ENCODE data around the gene CPLX1.
"Not testable (repeated sequence)": the region's sequence is repeated elsewhere in the genome, so short reads cannot be mapped to it uniquely, and the experiment has no call there.

CPLX1 gene

DNA sequence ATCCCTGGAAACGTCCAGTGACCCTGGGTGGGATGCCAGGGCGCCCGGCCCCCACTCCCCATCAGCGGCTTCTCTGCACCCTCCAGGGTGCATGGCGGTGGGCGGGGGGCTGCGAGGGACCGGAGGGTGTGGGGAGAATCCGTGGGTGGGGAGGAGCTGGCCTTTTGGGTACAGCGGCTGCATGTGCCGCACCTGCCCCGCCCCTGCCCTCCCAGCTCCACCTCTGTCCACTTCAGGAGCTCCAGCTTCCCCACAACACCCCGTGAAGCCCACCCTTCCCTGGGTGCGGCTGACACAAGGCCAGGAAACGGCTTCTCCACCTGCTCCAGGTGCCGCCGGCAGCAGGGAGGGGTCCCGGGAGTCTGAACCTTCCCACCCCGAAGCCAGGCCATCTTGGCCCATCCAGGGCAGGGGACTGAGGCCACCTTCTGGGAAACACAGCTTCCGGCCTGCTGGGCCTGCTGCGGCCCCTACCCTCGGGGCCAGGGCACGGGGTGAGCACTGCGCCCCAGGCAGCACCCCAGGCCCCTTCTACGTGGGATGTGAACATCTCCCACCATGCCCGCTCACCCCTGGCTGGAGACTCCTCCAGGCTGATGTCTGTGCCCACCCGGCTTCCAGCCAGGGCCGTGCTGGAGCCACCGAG, 34.6 kb downstream of the CPLX1 start:
- no peak for DNase-seq

DNA sequence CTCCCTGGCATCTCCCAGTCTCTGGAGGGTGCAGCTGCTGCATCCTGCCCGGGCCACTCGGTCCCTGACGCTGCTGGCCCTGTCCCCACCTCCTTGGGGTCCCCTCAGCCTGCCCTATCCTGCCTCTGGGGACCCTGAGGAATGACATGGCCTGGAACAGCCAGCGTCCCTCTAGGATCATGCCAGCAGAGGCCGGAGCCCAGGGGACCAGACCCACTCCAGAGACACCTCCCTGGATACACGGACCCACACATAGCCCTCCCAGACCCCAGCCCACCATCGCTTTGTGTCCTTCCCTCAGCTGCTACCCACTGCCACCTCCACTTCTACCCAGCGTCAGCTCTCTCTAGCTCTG, 35.5 kb downstream of the CPLX1 start:
- DNase-seq, result no peak

DNA sequence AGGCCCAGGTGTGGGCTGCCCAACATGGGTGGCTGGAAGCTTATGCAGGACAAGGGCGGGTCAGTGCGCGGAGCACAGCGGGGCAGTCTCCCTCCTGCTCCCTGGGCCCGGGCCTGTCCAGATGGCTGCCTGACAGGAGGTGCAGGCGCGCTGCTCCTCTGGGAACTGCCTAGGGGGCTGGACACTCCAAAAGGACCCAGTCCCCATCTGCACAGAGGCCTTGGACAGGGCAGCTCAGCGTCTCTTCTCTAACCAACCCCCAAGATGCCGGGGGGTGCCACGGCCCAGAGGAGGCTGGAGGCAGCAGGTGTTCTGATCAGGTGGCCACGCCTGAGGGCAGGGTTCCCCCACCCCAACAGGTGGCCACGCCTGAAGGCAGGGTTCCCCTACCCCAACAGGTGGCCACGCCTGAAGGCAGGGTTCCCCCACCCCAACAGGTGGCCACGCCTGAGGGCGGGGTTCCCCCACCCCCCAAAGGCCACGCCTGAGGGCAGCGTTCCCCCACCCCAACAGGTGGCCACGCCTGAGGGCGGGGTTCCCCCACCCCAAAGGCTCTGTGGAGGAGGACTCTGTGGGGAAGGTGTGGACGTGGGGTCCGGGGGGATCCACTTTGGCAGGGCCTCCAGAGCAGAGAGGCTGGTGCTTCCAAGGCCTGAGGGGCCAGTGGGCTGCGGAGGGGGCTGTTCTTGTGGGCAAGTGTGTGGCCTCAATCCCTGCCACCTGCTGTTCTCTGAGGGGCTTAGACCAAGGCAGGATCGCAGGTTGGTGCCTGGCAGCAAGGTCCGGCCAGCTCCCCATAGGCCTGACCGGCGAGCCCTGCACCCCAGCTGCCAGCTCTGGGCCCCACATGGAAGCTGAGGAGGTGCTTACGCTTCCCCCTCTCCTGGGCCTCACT, 36.1 kb downstream of the CPLX1 start:
- no peak for DNase-seq

DNA sequence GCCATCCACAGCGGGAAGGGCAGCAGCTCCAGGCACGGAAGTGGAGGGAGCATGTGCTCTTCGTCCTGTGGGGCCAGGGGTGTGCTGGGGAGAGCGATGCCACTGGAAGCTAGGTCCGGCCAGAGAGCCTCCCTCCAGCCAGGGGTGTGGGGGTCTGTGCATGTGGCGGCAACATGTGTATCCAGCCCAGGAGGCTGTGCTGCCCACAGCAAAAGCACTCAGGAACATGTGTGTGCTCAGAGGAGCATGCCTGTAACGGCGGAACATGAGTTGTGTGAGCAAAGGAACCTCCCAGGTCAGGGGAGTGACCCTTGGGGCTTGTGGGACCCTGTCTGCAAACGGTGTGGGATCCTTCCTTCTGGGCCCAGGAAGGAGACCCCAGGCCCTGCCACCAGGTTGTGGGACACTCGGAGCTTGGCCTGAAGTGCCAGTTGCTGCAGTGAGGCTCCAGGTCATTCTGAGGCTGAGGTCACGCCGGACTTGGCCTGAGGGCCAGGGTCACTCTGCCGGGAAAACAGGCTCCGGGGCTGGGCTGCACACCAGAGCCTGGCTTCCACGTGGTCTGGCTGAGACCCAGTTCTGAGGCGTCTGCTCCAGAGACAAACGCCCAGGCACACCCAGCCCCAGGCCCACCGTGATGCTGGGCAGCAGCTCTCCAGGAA, 37.2 kb downstream of the CPLX1 start:
- DNase-seq, result no peak

DNA sequence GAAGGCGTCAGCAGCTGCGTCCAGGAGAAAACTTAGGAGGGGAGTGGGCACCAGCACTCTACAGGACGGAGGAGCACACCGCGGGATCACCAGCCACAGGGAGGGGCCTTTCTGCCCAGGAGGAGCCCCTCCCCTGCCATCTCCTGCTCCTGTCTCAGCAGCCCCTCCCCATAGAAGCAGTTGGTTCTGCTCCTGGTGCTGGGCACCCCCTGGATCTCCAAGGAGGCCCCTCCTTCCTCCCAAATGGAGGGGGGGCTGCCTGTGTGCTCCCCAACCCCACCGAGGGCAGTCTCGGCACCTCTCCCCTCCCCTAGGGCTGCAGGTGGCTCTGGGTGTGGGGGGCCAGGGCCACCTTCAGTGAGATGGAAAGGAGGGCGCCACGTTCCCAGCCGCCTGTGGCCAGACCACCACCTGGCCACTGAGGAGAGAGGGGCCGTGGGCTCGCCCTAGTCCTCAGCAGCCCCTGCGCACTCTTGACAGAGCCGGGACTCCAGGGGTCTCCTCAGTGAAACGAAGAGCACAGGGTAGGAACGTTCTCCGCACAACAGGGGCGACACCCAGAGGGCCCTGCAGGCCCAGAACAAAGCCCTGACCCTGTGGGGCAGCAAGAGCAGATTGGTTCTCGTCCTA, 37.8 kb downstream of the CPLX1 start:
- DNase-seq, result no peak

DNA sequence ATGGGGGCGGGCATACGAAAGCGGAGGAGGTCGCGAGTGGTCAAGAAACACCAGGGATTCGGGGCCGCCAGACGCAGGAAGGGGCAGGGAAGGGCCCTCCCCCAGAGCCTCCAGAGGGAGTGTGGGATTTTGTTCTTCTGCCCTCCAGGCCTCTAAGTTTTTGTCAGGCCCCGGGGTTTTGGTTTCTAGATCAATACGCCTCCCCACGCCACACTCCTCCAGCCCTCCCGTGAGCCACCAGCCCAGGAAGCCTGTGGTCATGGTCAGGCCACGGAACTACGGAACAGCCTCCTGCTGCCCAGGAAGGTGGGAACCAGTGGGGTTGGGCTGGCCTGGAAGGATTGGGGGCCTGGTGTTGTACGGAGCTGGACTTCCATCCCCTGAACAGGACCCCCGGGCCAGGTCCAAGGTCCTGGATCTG, 38.4 kb downstream of the CPLX1 start:
- no peak for DNase-seq

DNA sequence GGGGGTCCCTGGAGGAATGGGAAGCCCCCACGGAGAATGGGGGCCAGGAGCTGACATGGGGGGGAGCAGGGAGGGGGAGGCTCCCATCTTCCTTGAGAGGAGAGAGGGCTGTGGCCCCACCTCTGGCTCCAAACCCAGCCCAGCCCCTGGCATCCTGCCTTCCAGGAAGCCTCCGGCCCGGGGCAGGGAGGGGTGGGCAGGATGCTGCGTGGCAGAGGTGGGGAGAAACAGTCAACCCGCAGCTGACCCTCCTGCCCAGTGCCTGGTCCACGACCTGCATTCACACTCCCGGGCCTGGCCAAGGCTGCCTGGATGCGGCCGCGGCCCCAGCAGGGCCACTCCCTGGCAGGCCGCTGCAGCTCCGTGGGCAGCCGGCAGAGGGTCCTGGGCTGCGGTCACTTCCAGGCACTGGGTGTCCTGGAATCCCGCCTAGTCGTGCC, 39.0 kb downstream of the CPLX1 start:
- no peak for DNase-seq

DNA sequence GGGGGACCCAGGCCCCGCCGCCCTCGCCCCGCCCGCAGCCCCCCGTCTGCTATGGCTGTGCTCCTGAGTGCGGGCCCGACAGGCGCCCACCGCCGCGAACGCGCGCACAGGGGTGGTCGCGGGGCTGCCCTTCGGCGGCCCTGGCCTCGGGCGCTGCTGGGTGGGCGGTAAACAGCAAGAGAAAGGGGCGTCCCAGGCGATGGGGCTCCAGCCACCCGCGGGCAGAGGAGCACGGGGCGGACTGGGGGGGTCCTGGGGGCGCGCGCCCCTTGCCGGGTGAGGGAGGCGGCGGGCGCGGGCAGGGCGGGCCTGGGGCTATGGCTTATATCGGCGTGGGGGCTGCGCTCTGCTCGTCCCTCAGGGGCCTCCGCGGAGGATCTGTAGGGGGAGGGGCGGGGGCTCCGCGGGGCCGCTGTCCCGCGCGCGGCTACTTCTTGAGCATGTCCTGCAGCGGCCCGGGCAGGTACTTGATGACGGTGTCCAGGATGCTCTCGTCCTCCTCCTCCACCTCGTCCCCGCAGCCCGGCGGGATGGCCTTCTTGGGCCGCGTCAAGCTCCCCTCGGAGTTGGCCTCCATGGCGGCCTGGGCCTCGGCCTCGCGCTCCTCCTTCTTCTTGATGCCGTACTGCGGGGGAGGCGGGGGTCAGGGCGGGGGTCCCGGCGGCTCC, 39.7 kb downstream of the CPLX1 start:
- no peak for DNase-seq

DNA sequence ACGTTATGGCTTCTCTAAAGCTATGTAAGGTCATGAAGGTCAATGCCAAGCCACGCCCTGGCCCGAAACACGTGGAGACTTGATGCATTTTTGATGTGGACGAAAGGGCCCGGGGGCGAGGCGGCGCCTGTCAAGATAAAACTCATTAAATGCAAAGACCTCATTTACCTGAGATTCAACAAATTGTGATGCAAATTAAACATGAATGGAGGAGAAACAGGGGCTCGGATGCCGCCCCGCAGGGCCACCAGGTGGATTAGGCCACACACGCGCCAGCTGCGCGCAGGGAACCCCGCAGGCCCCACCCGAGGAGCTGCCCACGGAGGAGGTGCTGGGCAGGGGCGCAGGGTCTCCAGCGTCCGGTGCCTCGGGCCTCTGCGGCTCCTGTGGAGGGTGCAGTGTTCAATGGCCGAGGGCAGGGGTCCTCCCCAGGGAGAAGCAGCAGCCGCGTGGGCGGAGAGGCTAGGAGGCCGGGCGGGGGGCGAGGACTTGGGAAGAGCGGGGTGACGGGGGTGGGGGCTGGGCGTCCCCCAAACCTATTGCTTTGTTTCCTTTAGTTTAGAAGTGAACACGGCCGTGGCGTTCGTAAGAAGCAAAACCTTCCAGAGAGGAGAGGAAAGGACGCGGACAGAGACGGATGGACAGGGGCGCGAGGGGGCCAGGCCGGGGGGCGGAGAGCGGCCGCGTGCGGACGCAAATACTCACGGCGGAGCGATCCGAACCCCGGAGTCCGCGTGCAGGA, 40.4 kb downstream of the CPLX1 start:
- no peak for DNase-seq

DNA sequence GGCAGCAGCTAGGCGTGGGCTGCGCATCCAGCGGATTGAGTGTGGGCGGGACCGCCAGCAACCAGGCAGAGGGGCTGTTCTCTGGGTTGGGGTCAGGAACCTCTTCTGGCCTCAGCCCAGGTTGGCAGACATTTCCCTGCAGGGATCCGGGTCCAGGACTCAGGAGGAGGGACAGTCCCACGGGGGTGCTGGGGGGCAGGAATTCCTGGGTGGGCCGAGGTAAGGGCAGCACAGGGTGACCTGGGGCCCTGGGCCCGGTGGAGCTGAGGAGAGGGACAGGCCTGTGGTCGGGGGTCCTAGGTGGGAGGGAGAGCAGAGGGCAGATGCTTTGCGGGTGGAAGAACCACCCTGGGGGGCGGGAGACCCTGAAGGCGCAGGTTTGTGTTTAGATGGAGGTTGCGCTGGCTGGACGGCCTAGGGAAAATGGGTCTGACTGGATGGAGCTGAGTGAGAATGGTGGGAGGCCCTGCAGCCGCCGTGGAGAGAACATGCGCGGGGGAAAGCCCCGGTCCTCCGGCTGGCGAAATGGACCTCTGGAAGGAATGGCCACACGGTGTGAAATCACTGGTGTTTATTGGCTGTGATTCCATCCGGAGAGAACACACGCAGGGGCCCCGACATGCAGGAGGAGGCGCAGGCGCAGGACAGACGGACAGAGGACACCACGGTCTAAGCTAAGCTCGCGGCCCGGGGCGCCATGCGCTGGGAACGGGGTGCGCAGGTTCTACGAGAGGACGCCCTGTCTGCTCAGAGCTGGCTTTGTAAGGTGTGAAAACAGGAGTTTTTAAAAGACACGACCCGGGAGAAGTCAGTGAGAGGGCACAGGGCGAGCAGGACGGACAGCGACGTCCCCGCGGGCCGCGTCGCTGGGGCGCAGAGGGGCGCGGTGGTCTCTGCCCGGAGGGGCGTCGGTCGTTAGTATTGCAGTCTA, 41.3 kb downstream of the CPLX1 start:
- DNase-seq, result no peak

DNA sequence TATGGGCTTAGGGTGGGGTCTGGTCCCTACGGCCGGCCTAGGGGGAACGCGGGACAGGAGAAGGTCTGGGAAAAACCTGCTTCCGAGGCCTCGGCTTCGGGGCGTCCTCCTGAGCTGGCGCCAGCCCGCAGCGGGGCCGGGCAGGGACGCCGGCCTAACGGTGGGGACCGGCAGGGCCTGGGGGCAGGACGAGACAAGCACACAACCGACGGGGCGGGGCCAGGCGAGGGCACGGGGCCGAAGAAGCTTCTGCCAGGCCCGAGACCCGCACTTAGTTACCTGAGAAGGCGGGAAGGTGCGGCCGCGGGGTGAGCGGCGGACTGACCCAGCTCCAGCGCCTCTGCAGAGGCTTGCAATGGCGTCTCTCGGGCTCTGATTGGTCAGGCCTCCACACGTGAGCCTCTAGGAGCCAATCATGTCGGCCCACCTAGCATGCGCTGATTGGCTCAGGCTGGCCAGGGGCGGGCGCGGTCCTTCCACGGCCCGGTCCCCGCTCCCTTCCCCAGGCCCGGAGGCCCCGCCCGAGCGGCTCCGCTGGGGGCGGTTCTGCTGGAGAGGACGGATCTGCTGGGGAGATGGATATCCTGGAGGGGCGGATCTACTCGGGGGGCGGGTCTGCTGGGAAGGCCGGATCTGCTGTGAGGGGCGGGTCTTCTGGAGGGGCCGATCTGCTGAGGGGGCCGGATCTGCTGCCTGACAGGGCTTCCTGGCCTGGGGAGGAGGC, 44.3 kb downstream of the CPLX1 start:
- peak; percentile 96 to 100 (median 97) for DNase-seq

DNA sequence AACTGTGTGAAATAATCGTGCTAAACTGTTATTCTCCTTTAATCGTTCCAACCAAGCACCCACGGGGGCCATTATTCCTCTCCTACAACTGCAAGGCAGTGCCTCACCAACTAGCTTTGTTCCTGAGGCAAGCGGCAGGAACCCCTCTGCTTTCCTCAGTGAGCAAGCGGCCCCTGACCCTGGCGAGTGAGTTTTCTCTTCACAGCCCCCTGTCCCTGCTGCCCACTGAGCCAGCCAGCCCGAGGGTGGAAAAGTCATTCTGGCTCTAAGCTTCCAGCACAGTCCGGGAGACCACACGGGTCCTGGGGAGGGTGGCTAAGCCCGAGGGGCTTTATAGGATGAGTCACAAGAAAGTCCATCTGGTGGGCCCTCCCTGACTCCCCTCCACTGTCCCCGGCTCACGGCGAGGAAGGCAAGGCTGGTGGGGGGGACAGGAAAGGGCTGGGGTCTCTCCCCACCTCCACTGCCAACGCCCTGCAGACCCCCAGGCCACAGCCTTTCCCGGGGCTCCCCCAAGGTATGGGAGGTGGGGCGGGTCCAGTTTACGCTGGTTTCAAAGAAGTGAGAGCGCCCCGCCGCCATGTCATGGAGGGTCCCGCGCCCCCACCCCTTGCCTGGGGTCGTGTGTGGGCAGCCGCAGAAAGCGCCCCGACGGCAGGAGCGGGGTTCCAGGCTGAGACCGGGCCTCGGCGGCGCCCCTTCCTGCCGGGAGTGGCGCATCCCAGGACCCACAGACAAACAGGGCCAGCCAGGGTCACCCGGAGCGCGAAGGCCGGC, 45.0 kb downstream of the CPLX1 start:
- no peak for DNase-seq

DNA sequence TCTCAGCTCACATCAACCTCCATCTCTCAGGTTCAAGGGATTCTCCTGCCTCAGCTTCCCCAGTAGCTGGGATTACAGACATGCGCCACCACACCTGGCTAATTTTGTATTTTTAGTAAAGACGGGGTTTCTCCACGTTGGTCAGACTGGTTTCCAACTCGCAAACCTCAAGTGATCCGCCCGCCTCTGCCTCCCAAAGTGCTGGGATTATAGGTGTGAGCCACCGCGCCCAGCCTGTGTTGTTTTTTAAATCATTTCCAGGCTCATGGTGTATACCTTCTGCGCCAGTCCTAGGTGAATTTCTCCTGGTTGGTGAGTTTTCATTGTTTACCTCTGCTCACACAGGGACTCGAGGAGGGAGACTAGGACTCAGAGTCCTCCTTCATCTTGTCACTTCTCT, 45.7 kb downstream of the CPLX1 start:
- DNase-seq, result not testable (repeated sequence)

DNA sequence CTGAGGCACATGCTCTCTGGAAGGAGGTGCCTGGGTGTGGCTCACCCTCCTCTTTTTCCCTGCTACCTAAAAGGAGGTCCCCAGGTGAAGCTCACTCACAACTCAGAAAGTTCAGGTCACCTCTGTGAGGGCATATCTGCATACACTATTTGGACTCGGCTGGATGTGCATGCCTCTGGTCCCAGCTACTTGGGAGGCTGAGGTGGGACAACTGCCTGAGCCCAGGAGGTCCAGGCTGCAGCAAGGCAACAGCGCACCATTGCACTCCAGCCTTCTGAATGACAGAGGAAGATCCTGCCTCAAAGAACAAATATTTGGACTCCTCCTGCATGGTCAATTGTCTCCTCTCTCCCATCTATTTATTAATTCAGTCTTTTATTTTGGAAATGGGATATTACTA, 46.4 kb downstream of the CPLX1 start:
- DNase-seq, result no peak

DNA sequence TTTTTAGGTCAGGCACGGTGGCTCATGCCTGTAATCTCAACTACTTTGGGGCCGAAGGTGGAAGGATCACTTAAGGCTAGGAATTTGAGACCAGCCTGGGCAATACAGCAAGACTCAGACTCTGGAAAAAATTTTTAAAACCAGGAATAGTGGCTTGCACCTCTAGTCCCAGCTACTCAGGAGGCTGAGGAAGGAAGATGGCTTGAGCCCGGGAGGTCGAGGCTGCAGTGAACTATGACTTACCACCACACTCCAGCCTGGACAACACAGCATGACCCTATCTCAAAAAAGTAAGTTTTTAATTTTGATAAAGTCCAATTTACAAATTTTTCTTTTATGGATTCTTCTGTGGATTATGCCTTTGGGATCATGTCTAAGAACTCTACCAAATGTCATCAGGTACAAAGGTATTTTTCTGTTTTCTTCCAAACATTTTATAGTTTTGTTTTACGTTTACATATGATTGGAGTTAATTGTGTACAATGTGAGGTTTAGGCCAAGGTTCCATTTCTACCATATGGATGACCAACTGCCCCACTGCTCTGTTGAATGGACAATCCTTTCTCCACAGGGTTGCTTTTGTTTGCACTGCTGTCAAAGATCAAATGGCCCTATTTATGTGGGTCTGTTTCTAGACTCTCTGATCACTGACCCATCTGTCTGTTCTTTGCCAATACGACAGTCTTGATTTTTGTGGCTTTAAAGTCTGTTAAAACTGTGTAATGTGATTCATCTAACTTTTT, 48.2 kb downstream of the CPLX1 start:
- DNase-seq, result no peak

DNA sequence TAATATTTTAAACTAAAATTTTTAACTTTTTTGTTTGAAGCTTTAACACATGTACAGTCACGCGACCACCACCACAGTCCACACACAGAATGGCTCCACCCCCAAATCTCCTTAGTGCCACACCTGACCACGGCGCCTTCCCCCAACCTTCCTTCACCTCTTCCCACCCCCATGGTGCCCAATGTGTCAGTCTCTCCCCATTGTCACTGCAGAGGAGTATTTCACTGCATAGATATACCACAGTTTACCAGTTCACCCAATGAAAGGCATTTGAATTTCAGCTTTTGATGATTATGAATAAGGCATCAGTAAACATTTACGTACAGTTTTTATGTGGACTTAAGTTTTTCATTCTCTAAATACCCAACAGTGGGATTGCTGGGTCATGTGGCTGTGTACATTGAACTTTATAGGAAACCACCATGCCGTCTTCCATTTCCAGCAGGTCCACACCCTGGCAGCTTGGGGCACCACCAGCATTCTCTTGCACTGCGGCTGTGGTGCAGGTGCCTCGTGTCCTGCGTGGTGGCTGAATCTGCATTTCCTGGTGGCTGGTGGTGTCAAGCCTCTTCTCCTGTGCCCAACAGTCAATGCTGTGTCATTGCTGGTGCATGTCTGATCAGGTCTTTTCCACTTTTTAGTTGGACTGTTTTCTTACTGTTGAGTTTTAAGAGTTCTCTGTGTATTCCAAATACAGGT, 49.0 kb downstream of the CPLX1 start:
- DNase-seq, result no peak

DNA sequence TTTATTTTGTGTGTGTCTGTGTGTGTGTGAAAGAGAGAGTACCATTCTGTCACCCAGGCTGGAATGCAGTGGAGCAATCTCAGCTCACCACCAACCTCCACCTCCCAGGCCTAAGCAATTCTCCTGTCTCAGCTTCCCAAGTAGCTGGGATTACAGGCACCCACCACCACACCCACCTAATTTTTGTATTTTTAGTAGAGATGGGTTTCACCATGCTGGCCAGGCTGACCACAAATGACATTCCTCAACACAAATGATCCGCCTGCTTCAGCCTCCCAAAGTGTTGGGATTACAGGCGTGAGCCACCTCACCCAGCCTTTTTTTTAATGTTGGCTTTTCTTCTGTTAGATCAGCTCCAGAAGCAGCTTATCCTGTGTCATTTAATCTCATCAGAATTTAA, 50.4 kb downstream of the CPLX1 start:
- DNase-seq, result not testable (repeated sequence)

Data from T-helper 1 cell (primary cell).